AG04449 (cell line): ENCODE results near the gene KCNH1.

ENCODE experiments used
- CTCF ChIA-PET: fragments of 350-600 bp; formaldehyde crosslinking; extraction: SDS; loops from one replicate; lab custom pipeline; 2021; ENCODE audit warnings: antibody characterized with exemption; lab: Yijun Ruan, JAX
- POLR2A ChIA-PET: fragments of 400-600, 350-600 bp; formaldehyde crosslinking; extraction: SDS; loops from one replicate; lab custom pipeline; 2020; ENCODE audit warnings: antibody characterized with exemption, inconsistent platforms; lab: Yijun Ruan, JAX
- DNase-seq: peaks from one replicate; pipeline ENCODE4 v3.0.0-alpha.2; 2010; ENCODE audit warnings: low read depth, low spot score
- H3K4me3 ChIP-seq: 2 replicates; pipeline ENCODE4 v1.5.1; 2011; ENCODE audit warnings: low read depth, mild to moderate bottlenecking, control low read depth, low read length
- TF ChIP-seq, protein P1 (sequence below): IDR thresholded peaks from one replicate; pipeline ENCODE4 v1.5.1; 2011; ENCODE audit warnings: mild to moderate bottlenecking, moderate library complexity, low read length, control low read depth, inconsistent platforms; ENCODE audit not compliant: insufficient read depth; ENCODE audit errors: missing control alignments

Gene KCNH1

DNA sequence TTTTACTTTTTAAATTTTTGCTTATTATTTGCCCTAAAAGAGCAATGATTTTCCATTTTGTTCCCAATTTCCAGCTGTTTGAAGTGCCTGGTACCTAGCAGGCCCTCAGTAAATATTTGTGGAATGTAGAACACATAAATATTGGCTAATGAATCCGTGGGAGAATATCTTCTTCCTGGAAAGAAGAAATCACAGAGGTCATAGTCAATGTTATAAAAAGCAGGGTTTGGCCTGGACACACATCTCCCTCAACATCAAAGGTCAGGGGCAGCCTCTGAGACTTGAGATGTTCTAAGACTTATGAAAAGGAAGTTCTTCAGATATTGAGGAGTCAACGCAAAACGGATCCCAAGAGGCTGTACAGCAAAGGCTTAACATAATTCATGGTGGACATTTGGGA, 447.1 kb downstream of the KCNH1 start:
- TF ChIP-seq, protein P1, sequence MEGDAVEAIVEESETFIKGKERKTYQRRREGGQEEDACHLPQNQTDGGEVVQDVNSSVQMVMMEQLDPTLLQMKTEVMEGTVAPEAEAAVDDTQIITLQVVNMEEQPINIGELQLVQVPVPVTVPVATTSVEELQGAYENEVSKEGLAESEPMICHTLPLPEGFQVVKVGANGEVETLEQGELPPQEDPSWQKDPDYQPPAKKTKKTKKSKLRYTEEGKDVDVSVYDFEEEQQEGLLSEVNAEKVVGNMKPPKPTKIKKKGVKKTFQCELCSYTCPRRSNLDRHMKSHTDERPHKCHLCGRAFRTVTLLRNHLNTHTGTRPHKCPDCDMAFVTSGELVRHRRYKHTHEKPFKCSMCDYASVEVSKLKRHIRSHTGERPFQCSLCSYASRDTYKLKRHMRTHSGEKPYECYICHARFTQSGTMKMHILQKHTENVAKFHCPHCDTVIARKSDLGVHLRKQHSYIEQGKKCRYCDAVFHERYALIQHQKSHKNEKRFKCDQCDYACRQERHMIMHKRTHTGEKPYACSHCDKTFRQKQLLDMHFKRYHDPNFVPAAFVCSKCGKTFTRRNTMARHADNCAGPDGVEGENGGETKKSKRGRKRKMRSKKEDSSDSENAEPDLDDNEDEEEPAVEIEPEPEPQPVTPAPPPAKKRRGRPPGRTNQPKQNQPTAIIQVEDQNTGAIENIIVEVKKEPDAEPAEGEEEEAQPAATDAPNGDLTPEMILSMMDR = no peak
- DNase-seq = no peak
- ChIA-PET POLR2A (no interaction called here), CTCF (interaction anchor here (1.0 to 1.5 kb wide), 2 partner anchors 9 kb away, joined by 3 to 4 read pairs; no protein-coding TSS in a partner anchor)
- no peak overlapping the region for H3K4me3 ChIP-seq

DNA sequence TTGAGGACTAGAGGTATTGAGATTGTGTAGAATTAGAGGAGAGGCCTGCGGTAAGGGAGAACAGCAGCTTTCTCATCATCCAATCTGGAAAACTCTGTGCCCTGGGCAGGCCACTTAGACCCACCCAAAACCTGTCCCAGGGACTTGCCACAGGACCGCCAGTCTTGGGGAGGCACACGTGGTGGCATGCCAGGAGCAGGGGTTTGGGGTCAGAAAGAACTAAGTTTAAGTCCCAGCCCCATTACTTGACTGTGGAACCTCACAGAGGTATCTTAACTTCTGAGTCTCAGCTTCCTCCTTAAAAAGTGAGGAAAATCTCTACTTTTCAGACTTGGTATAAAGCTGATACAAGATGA, 448.7 kb downstream of the KCNH1 start:
- no peak for DNase-seq
- ChIA-PET CTCF (interaction anchor here (1.3 to 2.7 kb wide), 2 partner anchors 15 to 450 kb away, joined by 3 to 9 read pairs; partner anchors contain the start of gene KCNH1), POLR2A (interaction anchor here (0.6 kb wide), 1 partner anchor 233 kb away, joined by 3 read pairs; no protein-coding TSS in a partner anchor)
- TF ChIP-seq, protein P1 = no peak
- no peak overlapping the region for H3K4me3 ChIP-seq

- CTCF ChIA-PET = interaction anchor here (1.1 to 2.7 kb wide), 3 partner anchors 10 to 450 kb away, joined by 3 to 9 read pairs (median 3); partner anchors contain the start of gene KCNH1
- H3K4me3 ChIP-seq = no peak overlapping the region
- DNase-seq = no peak
- TF ChIP-seq, protein P1 = no peak
- POLR2A ChIA-PET = no interaction called here
These were observed 449.3 kb downstream of the KCNH1 start for GRCh38 chr1:210684466-210685294.

GRCh38 chr1:210683403-210684047, 450.4 kb downstream of the KCNH1 start:
- POLR2A ChIA-PET = no interaction called here
- CTCF ChIA-PET = interaction anchor here (2.7 kb wide), 1 partner anchor 451 kb away, joined by 9 read pairs; the partner anchor contains the start of gene KCNH1
- H3K4me3 ChIP-seq = no peak overlapping the region
- TF ChIP-seq, protein P1 = no peak
- no peak for DNase-seq

- DNase-seq = peak; percentile 17
- TF ChIP-seq, protein P1 = no peak
- CTCF ChIA-PET = interaction anchor here (0.8 to 2.1 kb wide), 2 partner anchors 234 to 453 kb away, joined by 3 to 4 read pairs; partner anchors contain the start of gene KCNH1
- POLR2A ChIA-PET = no interaction called here
- H3K4me3 ChIP-seq = no peak overlapping the region
These were observed 452.8 kb downstream of the KCNH1 start for GRCh38 chr1:210681158-210681557.

DNA sequence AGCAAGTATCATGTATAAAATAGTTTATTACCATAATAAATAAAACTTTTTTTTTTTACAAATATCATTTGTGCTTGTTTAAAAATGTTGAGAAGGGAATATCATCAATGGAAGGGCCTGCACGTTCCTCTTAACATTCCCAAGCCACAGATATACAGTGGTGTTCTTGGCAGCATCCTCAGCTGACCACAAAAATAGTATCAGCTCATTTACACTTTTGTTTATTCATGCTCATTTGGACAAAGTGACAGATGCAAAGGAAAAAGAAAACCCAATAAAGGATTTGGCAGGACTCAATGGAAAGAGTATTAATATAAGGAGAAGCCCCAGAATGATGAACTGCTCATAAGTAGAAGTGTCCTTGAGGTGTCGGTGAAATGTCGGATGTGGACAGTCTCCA, 455.6 kb downstream of the KCNH1 start:
- ChIA-PET POLR2A (no interaction called here), CTCF (interaction anchor here (1.2 to 1.4 kb wide), 2 partner anchors 10 to 456 kb away, joined by 3 to 4 read pairs; partner anchors contain the start of gene KCNH1)
- no peak for DNase-seq
- no peak overlapping the region for H3K4me3 ChIP-seq
- TF ChIP-seq, protein P1 = no peak
